SU-DHL-6 (cell line): ENCODE results near the gene TICAM1.

Source experiments
- H2AFZ ChIP-seq: fragments of 200-600 bp; sonication (generic); 2 replicates; pipeline ENCODE4 v1.6.1; 2014; ENCODE audit warnings: low read depth, mild to moderate bottlenecking, moderate library complexity, mixed read lengths, antibody characterized with exemption, low read length; ENCODE audit not compliant: severe bottlenecking
- H3F3A ChIP-seq: fragments of 200-600 bp; shearing (Covaris generic); 2 replicates; pipeline ENCODE4 v1.6.0; 2016; ENCODE audit warnings: antibody characterized with exemption, mild to moderate bottlenecking; ENCODE audit not compliant: insufficient read depth
- H3K27ac ChIP-seq: fragments of 200-600 bp; sonication (generic); 2 replicates; pipeline ENCODE4 v1.5.1; 2016; ENCODE audit warnings: low read depth, mild to moderate bottlenecking, low read length, moderate library complexity, mixed read lengths
- H3K27me3 ChIP-seq: fragments of 200-600 bp; sonication (generic), shearing (Covaris generic); 2 replicates; pipeline ENCODE4 v1.6.0; 2014; ENCODE audit warnings: mild to moderate bottlenecking, low read length
- H3K36me3 ChIP-seq: fragments of 200-600 bp; sonication (generic); 2 replicates; pipeline ENCODE4 v1.6.1; 2014; ENCODE audit warnings: mild to moderate bottlenecking, low read length, mixed read lengths
- H3K4me2 ChIP-seq: fragments of 300-600, 200-600 bp; shearing (Covaris generic), sonication (generic); 2 replicates; pipeline ENCODE4 v1.6.0; 2014; ENCODE audit warnings: low read length, low read depth, mild to moderate bottlenecking; ENCODE audit not compliant: poor library complexity, severe bottlenecking
- H3K4me3 ChIP-seq: fragments of 200-600 bp; sonication (generic); 2 replicates; pipeline ENCODE4 v1.5.1; 2014; ENCODE audit warnings: antibody characterized with exemption, low read length, mild to moderate bottlenecking, mixed read lengths; ENCODE audit not compliant: insufficient read depth, poor library complexity, severe bottlenecking
- H3K79me2 ChIP-seq: fragments of 200-600 bp; sonication (generic); 2 replicates; pipeline ENCODE4 v1.6.1; 2014; ENCODE audit warnings: mild to moderate bottlenecking, low read length, moderate library complexity; ENCODE audit not compliant: insufficient read depth
- H3K9ac ChIP-seq: fragments of 200-600 bp; sonication (generic); 2 replicates; pipeline ENCODE4 v1.7.0; 2014; ENCODE audit warnings: mild to moderate bottlenecking, low read length
- H3K9me2 ChIP-seq: fragments of 200-600 bp; sonication (generic); replicated peaks from 2 replicates; pipeline ENCODE4 v1.6.1; 2014; ENCODE audit warnings: low read length; ENCODE audit not compliant: insufficient read depth
- H3K9me3 ChIP-seq: fragments of 200-600 bp; sonication (generic); 2 replicates; pipeline ENCODE4 v1.6.1; 2014; ENCODE audit warnings: low read length, mixed read lengths; ENCODE audit not compliant: insufficient read depth
- H4K20me1 ChIP-seq: fragments of 200-600 bp; sonication (generic); 2 replicates; pipeline ENCODE4 v1.6.1; 2014; ENCODE audit warnings: low read depth, mild to moderate bottlenecking, antibody characterized with exemption, low read length, moderate library complexity, mixed read lengths
- CTCF ChIP-seq: fragments of 200-600 bp; sonication (generic); IDR thresholded peaks from one replicate; pipeline ENCODE4 v1.5.1; 2017; ENCODE audit warnings: antibody characterized with exemption, mild to moderate bottlenecking, low read length, moderate library complexity; ENCODE audit not compliant: insufficient read depth, poor library complexity, severe bottlenecking
- EZH2phosphoT487 ChIP-seq: fragments of 200-600 bp; sonication (generic), shearing (Covaris generic); conservative IDR thresholded peaks from 2 replicates; pipeline ENCODE4 v1.6.1; 2018; ENCODE audit warnings: mild to moderate bottlenecking, antibody characterized with exemption, low read length, moderate library complexity, mixed read lengths

Gene TICAM1

DNA sequence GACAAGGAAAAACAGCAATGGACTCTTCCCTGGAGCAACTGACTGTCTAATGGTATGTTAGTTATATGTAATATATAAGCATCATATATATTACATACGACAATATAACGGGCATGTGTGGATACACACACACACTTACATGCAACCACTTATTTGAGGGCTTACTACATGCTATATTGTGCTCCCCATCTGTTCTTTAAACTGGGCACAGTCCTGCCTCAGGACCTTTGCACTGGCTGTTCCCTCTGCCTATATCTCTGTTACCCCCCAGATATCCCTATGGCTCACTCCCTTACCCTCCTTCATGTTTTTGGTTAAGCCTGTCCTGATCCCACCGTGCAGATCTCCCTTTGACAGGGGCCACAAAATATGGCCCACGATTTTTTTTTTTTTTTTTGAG lies 10.2 kb downstream of the TICAM1 start:
- H3K9ac ChIP-seq = no peak overlapping the region
- H3K36me3 ChIP-seq = no peaks in the 10 kb centered on the region
- H3F3A ChIP-seq = peaks cover 4% of the 10 kb centered on the region; the same call in 1 of the 2 replicates
- no peak overlapping the region for H3K27ac ChIP-seq
- no peaks in the 10 kb centered on the region for H3K27me3 ChIP-seq
- no peak overlapping the region for H3K4me2 ChIP-seq
- H2AFZ ChIP-seq = no peak overlapping the region
- peaks cover 27% of the 10 kb centered on the region for H3K79me2 ChIP-seq
- no peaks in the 10 kb centered on the region for H3K9me3 ChIP-seq
- no peaks in the 10 kb centered on the region for H3K9me2 ChIP-seq
- H4K20me1 ChIP-seq = no peaks in the 10 kb centered on the region
- no peak overlapping the region for H3K4me3 ChIP-seq
- TF ChIP-seq CTCF (no peak), EZH2phosphoT487 (no peak)

DNA sequence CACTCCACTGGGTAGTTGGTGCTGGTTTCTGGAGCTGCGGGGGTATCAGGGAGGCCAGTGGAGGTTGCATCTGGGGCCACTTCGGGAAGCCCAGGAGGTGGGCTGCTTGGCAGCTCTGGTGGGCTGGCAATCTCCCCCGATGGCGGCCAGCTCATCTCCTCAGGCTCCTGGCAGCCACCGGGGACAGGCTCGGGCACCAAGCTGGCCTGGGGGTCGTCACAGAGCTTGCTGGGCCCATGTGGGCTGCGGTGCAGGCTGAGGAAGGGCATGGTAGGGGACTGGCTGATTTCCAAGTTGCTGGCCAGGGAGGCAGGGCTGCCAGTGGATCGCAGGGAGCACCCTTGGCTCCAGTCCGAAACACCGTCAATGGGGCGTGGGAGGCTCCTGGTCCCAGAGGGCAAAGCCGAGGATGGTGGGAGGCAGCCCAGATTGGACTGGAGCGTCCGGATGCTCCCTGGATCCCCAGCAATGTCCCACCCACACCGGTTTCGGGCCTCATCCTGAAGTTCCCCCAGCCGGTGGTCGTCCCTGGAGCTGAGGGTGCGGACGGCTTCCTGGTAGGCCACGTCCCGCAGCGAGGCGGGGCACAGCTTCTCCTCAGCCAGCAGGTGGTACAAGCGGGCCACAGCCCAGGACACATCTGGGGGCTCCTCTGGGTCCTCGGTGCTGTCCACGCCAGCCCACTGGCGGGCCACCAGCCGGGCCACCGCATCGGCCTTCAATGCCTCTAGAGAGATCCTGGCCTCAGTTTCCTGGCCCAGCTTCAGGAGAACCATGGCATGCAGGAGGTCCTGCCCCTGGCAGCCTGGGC lies 13.8 kb downstream of the TICAM1 start:
- H3K4me3 ChIP-seq = no peak overlapping the region
- no peak overlapping the region for H2AFZ ChIP-seq
- no peaks in the 10 kb centered on the region for H3K27me3 ChIP-seq
- H3K9me2 ChIP-seq = no peaks in the 10 kb centered on the region
- no peaks in the 10 kb centered on the region for H3K36me3 ChIP-seq
- peaks cover 4% of the 10 kb centered on the region; the same call in 1 of the 2 replicates for H3K79me2 ChIP-seq
- H3K27ac ChIP-seq = no peak overlapping the region
- H3K9me3 ChIP-seq = no peaks in the 10 kb centered on the region
- H3F3A ChIP-seq = peaks cover 13% of the 10 kb centered on the region
- H3K4me2 ChIP-seq = no peak overlapping the region
- H4K20me1 ChIP-seq = no peaks in the 10 kb centered on the region
- TF ChIP-seq CTCF (no peak), EZH2phosphoT487 (no peak)
- no peak overlapping the region for H3K9ac ChIP-seq

GRCh38 chr19:4816950-4817278 lies 14.6 kb downstream of the TICAM1 start:
- Histone ChIP-seq H3K9me3 (no peaks in the 10 kb centered on the region), H3F3A (peaks cover 11% of the 10 kb centered on the region), H3K27me3 (no peaks in the 10 kb centered on the region), H3K36me3 (no peaks in the 10 kb centered on the region), H3K4me3 (no peak overlapping the region), H3K27ac (no peak overlapping the region), H3K79me2 (no peaks in the 10 kb centered on the region), H3K4me2 (no peak overlapping the region), H3K9me2 (no peaks in the 10 kb centered on the region), H4K20me1 (no peaks in the 10 kb centered on the region), H3K9ac (no peak overlapping the region), H2AFZ (no peak overlapping the region)
- no peak for TF ChIP-seq EZH2phosphoT487
- TF ChIP-seq CTCF = no peak
